Lower lobe of right lung (tissue), 2 donors: ENCODE data around the gene MACIR. TPM values are rescaled to one million over a fixed set of nuclear protein-coding genes. Genes with fewer than 3 reads are reported as not detected.
A peak's percentile ranks its signal among the peaks of the same experiment; 100 is the strongest.

Experiments used
- ATAC-seq, 2 donors: fragments of 200-7000 bp; cut with Tn5 transposase; one replicate each; pipeline ENCODE4 v1.9.1; 2020 to 2022; ENCODE audit warnings: mild to moderate bottlenecking in 2 of 2, moderate library complexity in 2 of 2
- DNase-seq: peaks from one replicate; pipeline ENCODE4 v3.0.0-alpha.2; 2020
- H3K27ac ChIP-seq: fragments of 200-600 bp; one replicate; pipeline ENCODE4 v1.8.0; 2022
- H3K27me3 ChIP-seq: fragments of 200-600 bp; one replicate; pipeline ENCODE4 v1.8.0; 2022; ENCODE audit warnings: low read depth
- H3K36me3 ChIP-seq: fragments of 200-600 bp; one replicate; pipeline ENCODE4 v1.8.0; 2022; ENCODE audit warnings: mild to moderate bottlenecking
- H3K4me1 ChIP-seq: fragments of 200-600 bp; one replicate; pipeline ENCODE4 v1.8.0; 2022
- H3K4me3 ChIP-seq: fragments of 200-600 bp; one replicate; pipeline ENCODE4 v1.8.0; 2022; ENCODE audit warnings: mild to moderate bottlenecking
- H3K9me3 ChIP-seq: fragments of 200-600 bp; one replicate; pipeline ENCODE4 v1.8.0; 2022
- intact Hi-C: fragments of 100-400 bp; cut with DNase I; formaldehyde crosslinking; loops from one replicate; pipeline ENCODE4 v1.11.0; 2022
- total RNA-seq: library from RNA; stranded (reverse); fragmentation: NEBNext Ultra II Directional; extraction: Animal tissue kit (Norgen Biotek cat#: 25700); gene quantifications from one replicate; pipeline ENCODE4 v1.2.1, GENCODE V29; 2021
- TF ChIP-seq, protein P1 (sequence below): fragments of 200-600 bp; IDR thresholded peaks from one replicate; pipeline ENCODE4 v1.8.0; 2022; ENCODE audit warnings: antibody characterized with exemption, mild to moderate bottlenecking
- donor health status: DM: no; HTN: yes; CAD: no; lungs with severe emphysema.

Gene MACIR
- total RNA-seq, 1 donor from 2014 or later = 4.9 TPM

- intact Hi-C loops = no loop called here
- H3K9me3 ChIP-seq = no peaks in the 10 kb centered on the region
- ATAC-seq = no peak
- no peaks in the 10 kb centered on the region for H3K27me3 ChIP-seq
- TF ChIP-seq, protein P1, sequence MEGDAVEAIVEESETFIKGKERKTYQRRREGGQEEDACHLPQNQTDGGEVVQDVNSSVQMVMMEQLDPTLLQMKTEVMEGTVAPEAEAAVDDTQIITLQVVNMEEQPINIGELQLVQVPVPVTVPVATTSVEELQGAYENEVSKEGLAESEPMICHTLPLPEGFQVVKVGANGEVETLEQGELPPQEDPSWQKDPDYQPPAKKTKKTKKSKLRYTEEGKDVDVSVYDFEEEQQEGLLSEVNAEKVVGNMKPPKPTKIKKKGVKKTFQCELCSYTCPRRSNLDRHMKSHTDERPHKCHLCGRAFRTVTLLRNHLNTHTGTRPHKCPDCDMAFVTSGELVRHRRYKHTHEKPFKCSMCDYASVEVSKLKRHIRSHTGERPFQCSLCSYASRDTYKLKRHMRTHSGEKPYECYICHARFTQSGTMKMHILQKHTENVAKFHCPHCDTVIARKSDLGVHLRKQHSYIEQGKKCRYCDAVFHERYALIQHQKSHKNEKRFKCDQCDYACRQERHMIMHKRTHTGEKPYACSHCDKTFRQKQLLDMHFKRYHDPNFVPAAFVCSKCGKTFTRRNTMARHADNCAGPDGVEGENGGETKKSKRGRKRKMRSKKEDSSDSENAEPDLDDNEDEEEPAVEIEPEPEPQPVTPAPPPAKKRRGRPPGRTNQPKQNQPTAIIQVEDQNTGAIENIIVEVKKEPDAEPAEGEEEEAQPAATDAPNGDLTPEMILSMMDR = no peak
- DNase-seq = no peak
- H3K4me3 ChIP-seq = no peak overlapping the region
- H3K36me3 ChIP-seq = no peaks in the 10 kb centered on the region
- H3K4me1 ChIP-seq = peaks cover 9% of the 10 kb centered on the region
- no peak overlapping the region for H3K27ac ChIP-seq
Measured at GRCh38 chr5:103270581-103270980, 12.0 kb downstream of the MACIR start.

DNA sequence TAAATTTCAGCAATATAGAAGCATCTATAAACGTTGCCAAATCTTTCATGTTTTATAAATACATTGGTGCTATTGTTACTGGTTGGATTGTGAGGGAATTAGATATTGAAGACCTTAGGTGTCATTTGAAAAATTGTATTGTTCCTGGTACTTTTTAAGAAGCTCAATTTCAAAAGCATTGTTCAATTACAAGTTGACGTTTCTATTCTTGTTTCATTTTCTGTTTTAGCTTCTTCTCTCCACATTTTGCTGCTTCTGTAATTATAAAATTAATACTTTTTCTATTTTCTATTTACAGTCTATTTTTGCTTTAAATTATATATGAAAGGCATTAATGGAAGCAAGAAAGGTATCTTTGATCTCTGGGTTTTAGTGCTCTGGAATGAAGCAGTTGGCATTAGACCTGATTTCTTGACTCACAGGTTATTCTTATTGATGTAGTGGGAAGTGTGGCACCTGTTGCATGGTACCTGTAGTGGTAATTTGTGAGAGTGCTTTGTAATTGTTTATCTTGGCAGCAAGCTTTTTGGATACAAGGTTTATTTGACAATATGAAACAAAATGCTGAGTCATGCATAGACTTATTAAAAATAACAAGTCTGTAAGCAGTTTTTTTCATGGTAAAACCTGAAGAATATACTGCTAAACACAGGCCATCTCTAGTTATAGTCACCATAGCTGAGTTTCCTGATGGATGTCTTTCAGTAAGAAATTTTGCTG, 13.2 kb downstream of the MACIR start:
- Histone ChIP-seq H3K27me3 (no peaks in the 10 kb centered on the region), H3K4me3 (peak overlapping the region; percentile 2), H3K4me1 (peaks cover 9% of the 10 kb centered on the region), H3K36me3 (peaks cover 9% of the 10 kb centered on the region), H3K9me3 (no peaks in the 10 kb centered on the region), H3K27ac (no peak overlapping the region)
- peak in 1 of 2 donors; percentile 48 for ATAC-seq
- DNase-seq = no peak
- TF ChIP-seq, protein P1 = no peak
- intact Hi-C loops = no loop called here

DNA sequence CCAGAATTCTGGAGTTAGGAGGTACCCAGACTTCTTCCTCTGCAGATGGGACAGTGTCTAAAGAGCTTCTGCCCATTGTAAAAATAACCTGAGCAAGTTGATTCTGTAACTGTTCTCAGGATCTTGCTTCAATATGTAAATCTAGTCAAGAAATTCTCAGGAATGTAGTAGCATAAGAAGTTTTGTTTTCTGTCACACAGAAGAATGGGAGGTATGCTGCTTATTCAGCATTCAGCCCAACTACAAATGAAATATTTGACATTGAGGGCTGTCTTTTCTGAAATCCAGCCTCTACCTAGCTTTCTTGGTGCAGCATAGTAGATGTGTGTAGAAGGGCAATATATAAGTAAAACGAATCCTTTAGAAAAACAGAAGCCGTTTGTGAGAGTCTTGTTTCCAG, 13.8 kb downstream of the MACIR start:
- intact Hi-C loops = no loop called here
- TF ChIP-seq, protein P1 = no peak
- Histone ChIP-seq H3K9me3 (no peaks in the 10 kb centered on the region), H3K4me3 (no peak overlapping the region), H3K27ac (no peak overlapping the region), H3K4me1 (peaks cover 9% of the 10 kb centered on the region), H3K36me3 (peaks cover 9% of the 10 kb centered on the region), H3K27me3 (no peaks in the 10 kb centered on the region)
- ATAC-seq (no peak), DNase-seq (no peak)

- no peak overlapping the region for H3K4me3 ChIP-seq
- TF ChIP-seq, protein P1 = no peak
- DNase-seq (no peak), ATAC-seq (no peak)
- peaks cover 9% of the 10 kb centered on the region for H3K36me3 ChIP-seq
- peaks cover 9% of the 10 kb centered on the region for H3K4me1 ChIP-seq
- H3K27me3 ChIP-seq = no peaks in the 10 kb centered on the region
- no peaks in the 10 kb centered on the region for H3K9me3 ChIP-seq
- H3K27ac ChIP-seq = no peak overlapping the region
- intact Hi-C loops = no loop called here
Measured at GRCh38 chr5:103273952-103274351, 15.4 kb downstream of the MACIR start.

DNA sequence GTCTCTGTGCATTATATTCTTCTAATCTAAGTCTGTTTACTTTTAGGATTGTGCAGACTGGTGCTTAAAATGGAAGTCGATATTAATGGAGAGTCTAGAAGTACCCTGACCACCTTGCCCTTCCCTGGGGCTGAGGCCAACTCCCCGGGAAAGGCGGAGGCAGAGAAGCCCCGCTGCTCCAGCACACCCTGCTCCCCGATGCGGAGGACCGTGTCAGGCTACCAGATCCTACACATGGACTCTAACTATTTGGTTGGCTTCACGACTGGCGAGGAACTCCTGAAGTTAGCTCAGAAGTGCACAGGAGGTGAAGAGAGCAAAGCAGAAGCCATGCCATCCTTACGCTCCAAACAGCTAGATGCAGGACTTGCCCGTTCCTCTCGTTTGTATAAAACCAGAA, 17.3 kb downstream of the MACIR start:
- no peak overlapping the region for H3K27ac ChIP-seq
- ATAC-seq (no peak), DNase-seq (no peak)
- intact Hi-C loops = no loop called here
- TF ChIP-seq, protein P1 = no peak
- peaks cover 9% of the 10 kb centered on the region for H3K36me3 ChIP-seq
- H3K9me3 ChIP-seq = no peaks in the 10 kb centered on the region
- H3K4me3 ChIP-seq = no peak overlapping the region
- H3K4me1 ChIP-seq = peaks cover 9% of the 10 kb centered on the region
- no peaks in the 10 kb centered on the region for H3K27me3 ChIP-seq
